Loucy (cell line): ENCODE data around the gene PFAS.

Experiments
- H2AFZ ChIP-seq: fragments of 200-600 bp; sonication (generic); 2 replicates; pipeline ENCODE4 v1.6.0; 2016; ENCODE audit warnings: antibody characterized with exemption, mild to moderate bottlenecking, low read length, moderate library complexity
- H3F3A ChIP-seq: fragments of 200-600 bp; 2 replicates; pipeline ENCODE4 v1.6.0; 2016; ENCODE audit warnings: antibody characterized with exemption, low read depth, mild to moderate bottlenecking
- H3K27me3 ChIP-seq: fragments of 200-600 bp; sonication (generic); 2 replicates; pipeline ENCODE4 v1.6.1; 2014; ENCODE audit warnings: low read length, mild to moderate bottlenecking; ENCODE audit not compliant: insufficient read depth, poor library complexity, severe bottlenecking
- H3K36me3 ChIP-seq: fragments of 200-600 bp; sonication (generic); 2 replicates; pipeline ENCODE4 v1.6.1; 2016; ENCODE audit warnings: low read length; ENCODE audit not compliant: insufficient read depth
- H3K4me1 ChIP-seq: fragments of 200-600 bp; sonication (generic); 2 replicates; pipeline ENCODE4 v1.5.1; 2014; ENCODE audit warnings: low read length, mild to moderate bottlenecking; ENCODE audit not compliant: insufficient read depth, poor library complexity, severe bottlenecking
- H3K4me2 ChIP-seq: fragments of 200-600 bp; sonication (generic); 2 replicates; pipeline ENCODE4 v1.6.0; 2014; ENCODE audit warnings: antibody characterized with exemption, low read length, low read depth, mild to moderate bottlenecking; ENCODE audit not compliant: poor library complexity, severe bottlenecking
- H3K4me3 ChIP-seq: fragments of 200-600 bp; sonication (generic); 2 replicates; pipeline ENCODE4 v1.5.1; 2014; ENCODE audit warnings: low read length, mild to moderate bottlenecking, mixed read lengths; ENCODE audit not compliant: poor library complexity, severe bottlenecking
- H3K79me2 ChIP-seq: fragments of 200-600 bp; sonication (generic); 2 replicates; pipeline ENCODE4 v1.6.1; 2014; ENCODE audit warnings: low read length; ENCODE audit not compliant: insufficient read depth
- H3K9ac ChIP-seq: fragments of 200-600 bp; sonication (generic); 2 replicates; pipeline ENCODE4 v1.6.0; 2014; ENCODE audit warnings: mild to moderate bottlenecking, low read depth, low read length, moderate library complexity; ENCODE audit not compliant: poor library complexity, severe bottlenecking
- H3K9me2 ChIP-seq: fragments of 200-600 bp; sonication (generic); replicated peaks from 2 replicates; pipeline ENCODE4 v1.6.1; 2016; ENCODE audit warnings: low read depth, low read length, mixed read lengths
- H3K9me3 ChIP-seq: fragments of 200-600 bp; sonication (generic); 2 replicates; pipeline ENCODE4 v1.6.1; 2014; ENCODE audit warnings: mild to moderate bottlenecking, antibody characterized with exemption, low read length, low read depth; ENCODE audit not compliant: insufficient read depth
- H4K20me1 ChIP-seq: fragments of 200-600 bp; sonication (generic); 2 replicates; pipeline ENCODE4 v1.6.0; 2014; ENCODE audit warnings: antibody characterized with exemption, low read length, mild to moderate bottlenecking; ENCODE audit not compliant: insufficient read depth, poor library complexity, severe bottlenecking
- EZH2phosphoT487 ChIP-seq: fragments of 200-600 bp; IDR thresholded peaks from 2 replicates; pipeline ENCODE4 v1.6.1; 2018; ENCODE audit warnings: antibody characterized with exemption, mild to moderate bottlenecking, moderate library complexity, borderline replicate concordance
- TF ChIP-seq, protein P1 (sequence below): fragments of 200-600 bp; sonication (generic); conservative IDR thresholded peaks from 2 replicates; pipeline ENCODE4 v1.5.1; 2014; ENCODE audit warnings: mild to moderate bottlenecking, antibody characterized with exemption, low read length

PFAS gene

GRCh38 chr17:8248751-8249607 is at the start of gene PFAS:
PFAS (plus strand) TSS chr17:8249289; CDS start chr17:8253938, 4,649 bp downstream.
- Histone ChIP-seq H4K20me1 (peaks cover 8% of the 10 kb centered on the region), H3K27me3 (no peaks in the 10 kb centered on the region), H3K4me1 (peaks cover 29% of the 10 kb centered on the region), H3K4me2 (peak within 1 kb of the TSS; percentile 97), H3K36me3 (no peaks in the 10 kb centered on the region; the same call in 1 of the 2 replicates), H2AFZ (peak within 1 kb of the TSS; percentile 97), H3K9me3 (no peaks in the 10 kb centered on the region), H3K9me2 (no peaks in the 10 kb centered on the region), H3F3A (peaks cover 7% of the 10 kb centered on the region; the same call in 1 of the 2 replicates), H3K4me3 (peak within 1 kb of the TSS; percentile 89), H3K9ac (peak within 1 kb of the TSS; percentile 88), H3K79me2 (peaks cover 56% of the 10 kb centered on the region)
- TF ChIP-seq EZH2phosphoT487: no peak

DNA sequence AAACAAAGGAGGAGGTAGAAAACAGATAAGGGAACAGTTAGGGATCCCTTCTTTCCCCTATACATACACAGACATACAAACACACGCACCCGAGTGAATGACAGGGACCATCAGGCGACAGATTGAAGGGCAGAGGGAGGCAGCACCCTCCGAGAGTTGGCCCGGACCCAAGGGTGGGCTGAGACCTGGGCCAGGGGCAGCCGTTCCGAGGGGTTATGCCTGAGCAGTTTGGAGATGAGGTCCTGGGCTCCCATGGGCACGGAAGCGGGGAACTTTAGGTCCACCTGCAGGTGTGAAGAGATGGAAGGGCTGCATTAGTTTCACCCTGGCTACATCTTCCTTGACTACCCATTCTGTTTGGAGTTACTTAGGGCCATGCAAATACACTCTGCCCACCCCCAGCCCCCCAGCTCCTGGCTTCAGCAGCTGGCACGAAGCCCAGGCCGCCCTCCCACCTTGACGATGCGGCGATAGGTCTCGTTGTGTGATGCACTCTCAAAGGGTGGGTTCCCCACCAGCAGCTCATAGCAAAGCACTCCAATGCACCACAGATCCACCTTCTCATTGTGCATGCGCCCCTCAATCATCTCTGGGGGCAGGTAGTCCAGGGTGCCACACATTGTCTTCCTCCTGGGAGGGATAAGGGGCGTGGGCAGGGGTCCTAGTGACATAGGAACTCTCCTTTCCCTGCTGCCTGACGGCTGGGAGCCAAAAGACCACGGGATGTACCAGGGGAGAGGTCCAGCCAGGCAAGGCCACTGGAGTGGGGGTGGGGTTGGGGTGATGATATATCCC is 44.1 kb upstream of the PFAS start:
- no peak for TF ChIP-seq EZH2phosphoT487
- TF ChIP-seq, protein P1, sequence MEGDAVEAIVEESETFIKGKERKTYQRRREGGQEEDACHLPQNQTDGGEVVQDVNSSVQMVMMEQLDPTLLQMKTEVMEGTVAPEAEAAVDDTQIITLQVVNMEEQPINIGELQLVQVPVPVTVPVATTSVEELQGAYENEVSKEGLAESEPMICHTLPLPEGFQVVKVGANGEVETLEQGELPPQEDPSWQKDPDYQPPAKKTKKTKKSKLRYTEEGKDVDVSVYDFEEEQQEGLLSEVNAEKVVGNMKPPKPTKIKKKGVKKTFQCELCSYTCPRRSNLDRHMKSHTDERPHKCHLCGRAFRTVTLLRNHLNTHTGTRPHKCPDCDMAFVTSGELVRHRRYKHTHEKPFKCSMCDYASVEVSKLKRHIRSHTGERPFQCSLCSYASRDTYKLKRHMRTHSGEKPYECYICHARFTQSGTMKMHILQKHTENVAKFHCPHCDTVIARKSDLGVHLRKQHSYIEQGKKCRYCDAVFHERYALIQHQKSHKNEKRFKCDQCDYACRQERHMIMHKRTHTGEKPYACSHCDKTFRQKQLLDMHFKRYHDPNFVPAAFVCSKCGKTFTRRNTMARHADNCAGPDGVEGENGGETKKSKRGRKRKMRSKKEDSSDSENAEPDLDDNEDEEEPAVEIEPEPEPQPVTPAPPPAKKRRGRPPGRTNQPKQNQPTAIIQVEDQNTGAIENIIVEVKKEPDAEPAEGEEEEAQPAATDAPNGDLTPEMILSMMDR: no peak
- Histone ChIP-seq H2AFZ (no peak overlapping the region), H3F3A (peaks cover 3% of the 10 kb centered on the region; the same call in 1 of the 2 replicates)

GRCh38 chr17:8206536-8206935 is 42.6 kb upstream of the PFAS start:
- Histone ChIP-seq H3K79me2 (peaks cover 55% of the 10 kb centered on the region), H3K4me2 (peak overlapping the region; percentile 70), H3K36me3 (peaks cover 38% of the 10 kb centered on the region; the same call in 1 of the 2 replicates), H3K9me3 (no peaks in the 10 kb centered on the region), H4K20me1 (peaks cover 31% of the 10 kb centered on the region), H3K9me2 (no peaks in the 10 kb centered on the region), H3K27me3 (no peaks in the 10 kb centered on the region), H3K9ac (no peak overlapping the region), H3K4me1 (peaks cover 20% of the 10 kb centered on the region), H3K4me3 (peak overlapping the region; percentile 56), H3F3A (no peaks in the 10 kb centered on the region; the same call in 1 of the 2 replicates), H2AFZ (no peak overlapping the region)
- TF ChIP-seq, protein P1: no peak
- TF ChIP-seq EZH2phosphoT487: no peak

More for the DNA sequence above, 44.1 kb upstream of the PFAS start:
- Histone ChIP-seq H3K4me1 (peaks cover 14% of the 10 kb centered on the region), H4K20me1 (peaks cover 31% of the 10 kb centered on the region), H3K4me3 (no peak overlapping the region), H3K9me2 (no peaks in the 10 kb centered on the region), H3K4me2 (peak overlapping the region; percentile 12), H3K27me3 (no peaks in the 10 kb centered on the region), H3K9me3 (no peaks in the 10 kb centered on the region), H3K9ac (no peak overlapping the region), H3K36me3 (peaks cover 38% of the 10 kb centered on the region; the same call in 1 of the 2 replicates), H3K79me2 (peaks cover 51% of the 10 kb centered on the region)
